Stimulated activated CD8-positive, alpha-beta memory T cell treated with anti-CD3 and anti-CD28 coated beads, Interleukin-15, amount 100 ng/mL, for 24 hours (primary cell): ENCODE data around the gene CPTP.

ENCODE experiments used
- DNase-seq: peaks from one replicate; pipeline ENCODE4 v3.0.0-alpha.2; 2020; ENCODE audit warnings: low read depth

Gene CPTP

GRCh38 chr1:1335792-1336248 is 11.2 kb downstream of the CPTP start:
- no peak for DNase-seq

GRCh38 chr1:1336446-1336845 is 11.8 kb downstream of the CPTP start:
- DNase-seq = no peak

- DNase-seq = no peak
Observed at GRCh38 chr1:1336931-1337792, 12.6 kb downstream of the CPTP start.

DNA sequence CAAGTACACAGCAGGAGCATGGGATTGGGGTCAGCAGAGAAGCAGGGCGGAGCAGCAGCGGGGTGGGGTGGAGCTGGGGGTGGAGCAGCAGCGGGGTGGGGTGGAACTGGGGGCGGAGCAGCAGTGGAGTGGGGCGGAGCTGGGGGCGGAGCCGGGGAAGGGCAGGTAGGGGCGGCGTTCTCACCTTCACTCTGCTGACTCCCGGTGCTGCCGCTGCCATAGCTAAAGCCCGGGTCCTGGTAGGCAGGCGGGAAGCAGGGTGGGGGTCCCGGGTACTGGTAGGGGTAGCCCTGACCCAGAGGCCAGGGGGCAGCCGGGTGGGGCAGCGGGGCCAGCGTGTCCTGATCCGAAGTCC is 13.2 kb downstream of the CPTP start:
- DNase-seq = no peak

DNA sequence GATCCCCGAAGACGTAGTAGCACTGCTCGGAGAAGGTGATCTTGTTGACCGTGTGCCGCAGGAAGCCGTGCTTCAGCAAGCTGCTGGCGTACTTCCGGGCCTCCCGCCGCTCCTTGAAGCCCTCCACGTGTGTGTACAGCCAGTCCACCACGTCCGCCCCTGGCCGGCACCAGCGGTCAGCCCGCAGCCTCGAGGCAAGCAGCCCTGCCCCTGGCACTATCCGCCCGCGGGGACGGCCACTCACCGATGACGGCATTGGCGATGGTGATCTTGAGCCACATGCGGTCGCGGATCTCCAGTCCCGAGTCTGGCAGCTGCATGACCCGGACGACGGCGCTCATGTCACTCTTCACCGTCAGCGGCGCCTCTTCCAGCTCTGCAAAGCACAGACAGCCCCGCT is 13.7 kb downstream of the CPTP start:
- no peak for DNase-seq

DNA sequence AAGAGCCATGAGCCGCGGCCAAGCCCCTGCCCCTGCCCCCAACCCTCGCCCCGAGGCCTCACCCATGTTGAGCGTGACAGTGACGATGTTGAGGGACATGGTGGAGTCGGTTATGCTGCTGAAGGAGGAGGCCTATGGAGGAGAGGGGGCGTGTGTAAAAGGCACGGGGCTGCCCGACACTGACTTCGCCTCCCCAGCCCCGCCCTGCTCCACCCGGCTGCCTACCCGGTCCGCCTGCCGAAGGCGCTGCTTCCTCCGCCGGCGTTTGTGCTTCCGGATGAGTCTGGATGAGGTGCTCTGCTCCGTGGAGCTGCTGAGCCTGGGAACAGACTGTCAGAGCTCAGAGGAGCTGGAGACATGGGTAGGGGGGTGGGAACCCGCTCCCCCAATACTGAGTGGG is 15.6 kb downstream of the CPTP start:
- DNase-seq = no peak

DNA sequence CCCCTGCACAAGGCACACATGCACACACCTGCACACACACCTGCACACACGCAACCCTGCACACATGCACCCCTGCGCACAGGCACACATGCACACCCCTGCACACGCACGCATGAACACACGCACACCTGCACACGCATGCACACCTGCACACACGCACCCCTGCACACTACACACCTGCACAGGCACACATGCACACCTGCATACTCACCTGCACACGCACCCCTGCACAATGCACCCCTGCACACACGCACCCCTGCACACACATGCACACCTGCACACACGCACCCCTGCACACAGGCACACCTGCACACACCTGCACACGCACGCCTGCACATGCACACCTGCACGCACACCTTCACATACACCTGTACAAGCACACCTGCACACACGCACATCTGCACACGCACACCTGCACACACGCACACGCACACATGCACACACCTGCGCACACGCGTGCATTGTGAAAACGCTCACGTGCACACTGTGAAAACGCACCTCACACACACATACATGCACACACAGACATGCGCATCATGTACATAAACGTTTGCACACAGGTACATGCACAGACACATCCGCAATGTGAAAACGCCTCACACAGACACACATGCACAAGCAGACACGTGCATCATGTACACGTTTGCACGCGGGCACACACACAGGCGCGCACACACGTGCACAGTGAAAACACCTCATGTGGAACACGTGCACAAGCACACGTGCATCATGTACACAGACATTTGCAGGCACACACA is 16.4 kb downstream of the CPTP start:
- no peak for DNase-seq

- DNase-seq = no peak
Observed at GRCh38 chr1:1341549-1342021, 17.0 kb downstream of the CPTP start.

GRCh38 chr1:1342061-1342562 is 17.5 kb downstream of the CPTP start:
- DNase-seq = no peak

DNA sequence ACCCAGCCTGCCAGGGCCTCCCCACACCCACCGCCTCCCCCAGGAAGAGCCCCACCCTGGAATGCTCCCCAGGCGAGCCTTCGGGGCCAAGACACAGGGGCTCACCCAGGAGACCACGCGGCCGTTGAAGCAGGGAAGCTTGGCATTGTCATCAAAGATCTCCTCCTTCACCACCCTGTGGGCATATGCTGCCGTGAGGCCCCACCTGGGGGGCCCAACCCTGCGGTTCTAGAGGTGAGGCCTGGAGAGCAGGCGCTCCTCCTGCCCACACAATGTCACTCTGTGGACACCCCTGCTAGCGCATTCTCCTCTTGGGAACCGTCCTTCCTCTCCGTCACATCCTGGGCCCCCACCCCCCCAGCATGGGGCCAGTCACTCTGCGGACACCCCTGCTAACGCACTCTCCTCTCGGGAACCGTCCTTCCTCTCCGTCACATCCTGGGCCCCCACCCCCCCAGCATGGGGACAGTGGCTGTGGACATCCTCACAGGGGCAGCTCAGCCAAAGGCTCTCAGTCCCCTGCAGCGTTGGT is 18.0 kb downstream of the CPTP start:
- DNase-seq = no peak

GRCh38 chr1:1343811-1344421 is 19.3 kb downstream of the CPTP start:
- no peak for DNase-seq

GRCh38 chr1:1344655-1345361 is 20.2 kb downstream of the CPTP start:
- DNase-seq = no peak

DNA sequence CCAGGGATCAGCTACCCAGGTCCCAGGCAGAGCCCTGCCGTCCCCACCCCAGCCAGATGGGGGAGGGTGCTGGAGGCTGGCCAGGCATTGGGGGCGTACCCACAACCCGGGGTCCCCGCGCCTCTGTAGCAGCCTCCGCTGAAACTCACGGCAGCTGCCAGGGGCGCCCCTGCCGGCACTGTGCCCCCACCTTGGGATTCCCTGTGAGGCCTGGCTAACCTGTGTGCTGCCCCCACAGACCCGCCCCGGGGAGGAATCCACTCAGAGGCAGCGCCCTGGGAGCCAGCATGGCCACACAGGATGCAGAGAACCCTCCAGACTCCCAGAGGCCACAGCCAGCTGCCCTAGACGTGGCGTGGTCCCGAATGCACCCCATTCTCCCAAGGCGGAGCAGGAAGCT is 20.8 kb downstream of the CPTP start:
- no peak for DNase-seq

DNA sequence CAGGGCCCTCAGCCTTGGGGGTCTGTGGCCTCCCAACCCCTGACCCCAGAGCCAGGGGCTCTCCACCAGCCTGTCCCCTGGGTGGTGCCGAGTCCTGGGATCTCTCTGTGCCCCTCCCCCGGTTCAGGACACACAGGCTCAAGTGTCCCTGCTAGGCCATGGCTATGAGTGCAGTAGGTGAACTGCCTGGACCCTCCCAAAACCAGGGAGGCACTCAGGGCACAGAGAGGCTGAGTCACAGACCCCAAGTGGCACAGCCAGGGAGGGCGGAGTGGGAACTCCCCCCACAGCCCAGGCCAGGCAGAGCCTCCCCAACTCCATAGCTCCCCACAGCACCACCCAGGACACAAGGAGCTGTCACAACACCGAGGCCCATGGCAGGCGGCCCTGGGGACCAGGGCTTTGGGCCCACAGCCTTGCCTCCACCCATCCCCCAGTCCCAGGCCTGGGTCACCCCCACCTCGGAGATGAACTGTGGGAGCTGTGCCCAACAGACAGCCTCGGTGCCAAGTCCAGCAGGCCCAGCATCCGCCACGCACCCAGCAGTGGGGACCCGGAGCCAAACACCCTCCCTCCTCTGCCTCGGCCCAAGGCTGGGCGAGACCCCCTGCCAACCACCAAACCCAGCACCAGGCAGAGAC is 21.4 kb downstream of the CPTP start:
- DNase-seq = no peak

- no peak for DNase-seq
Observed at GRCh38 chr1:1346501-1346890, 21.9 kb downstream of the CPTP start.

- DNase-seq = no peak
Observed at GRCh38 chr1:1347026-1347595, 22.5 kb downstream of the CPTP start.

DNA sequence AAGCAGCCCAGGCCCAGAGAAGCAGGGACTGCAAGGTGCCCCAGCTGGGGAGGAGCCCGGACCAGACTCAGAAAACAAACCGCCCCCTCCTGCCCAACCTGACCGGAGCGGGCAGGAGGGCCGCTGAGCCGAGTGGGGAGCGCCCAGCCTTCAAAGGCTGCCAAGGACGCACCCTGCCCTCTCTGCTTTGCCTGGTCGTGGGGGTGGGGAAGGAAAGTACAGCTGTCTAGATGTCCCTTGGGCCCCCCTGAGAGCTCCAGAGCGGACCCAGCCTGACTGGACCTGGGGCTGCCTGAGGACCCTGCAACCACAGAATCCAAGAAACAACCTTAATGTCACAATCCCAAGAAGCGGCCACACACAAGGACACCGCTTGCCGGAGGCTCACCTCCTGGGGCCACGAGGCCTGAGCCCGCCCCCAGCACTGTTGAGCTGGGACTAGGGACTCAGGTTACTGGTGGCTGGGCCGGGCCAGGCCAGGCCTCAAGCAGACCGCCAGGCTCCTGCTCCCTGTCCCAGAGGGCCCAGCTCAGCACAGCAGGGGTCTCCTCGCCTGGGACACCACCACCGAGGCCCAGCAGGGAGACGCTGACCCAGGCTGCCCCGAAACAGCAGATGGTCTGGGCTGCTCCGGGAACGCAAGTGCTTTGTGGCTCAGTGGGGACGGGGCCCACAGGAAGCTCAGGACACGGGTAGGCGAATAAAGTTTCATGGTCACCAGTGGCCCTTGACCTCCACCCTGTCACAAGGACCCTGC is 23.2 kb downstream of the CPTP start:
- no peak for DNase-seq

- no peak for DNase-seq
Observed at GRCh38 chr1:1348420-1349255, 24.0 kb downstream of the CPTP start.
